22Rv1 (cell line): Measurements from ENCODE around the gene CPNE2.

Source experiments
- CTCF ChIP-seq: fragments of 450-650 bp; IDR thresholded peaks from 2 replicates; pipeline ENCODE4 v1.5.1; 2017; ENCODE audit warnings: mild to moderate bottlenecking
- ZFX ChIP-seq: fragments of 450-650 bp; IDR thresholded peaks from 2 replicates; pipeline ENCODE4 v1.6.1; 2017; ENCODE audit warnings: antibody characterized with exemption, borderline replicate concordance

- peak; percentile 53 for TF ChIP-seq CTCF
- TF ChIP-seq ZFX, result no peak
Measured at GRCh38 chr16:57167953-57168352, 75.6 kb downstream of the CPNE2 start.
